Ramos (cell line): ENCODE measurements around the gene ABHD8.

Experiments
- in situ Hi-C: fragments of 300-500 bp; cut with MboI; formaldehyde crosslinking; loops from one replicate; pipeline ENCODE4 v1.14.3; 2022; ENCODE audit warnings: low sequenced_read_pairs; ENCODE audit not compliant: unreplicated experiment

ABHD8 gene

GRCh38 chr19:17323300-17323963 lies 20.2 kb upstream of the ABHD8 start:
- in situ Hi-C loops = no loop called here

GRCh38 chr19:17322854-17323253 lies 19.6 kb upstream of the ABHD8 start:
- in situ Hi-C loops = no loop called here

GRCh38 chr19:17321655-17322489 lies 18.6 kb upstream of the ABHD8 start:
- in situ Hi-C loops = no loop called here

GRCh38 chr19:17320435-17320834 lies 17.2 kb upstream of the ABHD8 start:
- in situ Hi-C loops = no loop called here

GRCh38 chr19:17319473-17320238 lies 16.4 kb upstream of the ABHD8 start:
- in situ Hi-C loops = no loop called here

- in situ Hi-C loops = no loop called here
Observed at GRCh38 chr19:17318966-17319365, 15.7 kb upstream of the ABHD8 start.

GRCh38 chr19:17314007-17314593 lies 10.9 kb upstream of the ABHD8 start:
- in situ Hi-C loops = no loop called here

- in situ Hi-C loops = no loop called here
Observed at GRCh38 chr19:17312189-17313113, 9.2 kb upstream of the ABHD8 start.

GRCh38 chr19:17311455-17312188 lies 8.4 kb upstream of the ABHD8 start:
- in situ Hi-C loops = no loop called here

- in situ Hi-C loops = no loop called here
Observed at GRCh38 chr19:17309965-17310461, 6.8 kb upstream of the ABHD8 start.

- in situ Hi-C loops = no loop called here
Observed at GRCh38 chr19:17309198-17309964, 6.2 kb upstream of the ABHD8 start, which contains the start of gene DDA1. DDA1 (plus strand) TSS chr19:17309563; CDS start chr19:17309655, 92 bp downstream.

GRCh38 chr19:17307876-17308377 lies 4.7 kb upstream of the ABHD8 start:
- in situ Hi-C loops = no loop called here

GRCh38 chr19:17306285-17306714 lies 3.1 kb upstream of the ABHD8 start:
- in situ Hi-C loops = no loop called here

GRCh38 chr19:17305517-17306284 lies 2.5 kb upstream of the ABHD8 start, which contains the start of gene MRPL34:
MRPL34 (plus strand) TSS chr19:17305872; CDS start chr19:17305893, 21 bp downstream.
- in situ Hi-C loops = no loop called here

GRCh38 chr19:17305216-17305516 lies 1.9 kb upstream of the ABHD8 start:
- in situ Hi-C loops = no loop called here

- in situ Hi-C loops = no loop called here
Observed at GRCh38 chr19:17304386-17305215, 1.4 kb upstream of the ABHD8 start.
